OCI-LY1 (cell line): ENCODE data around the gene ABCC9.

Experiments
- EZH2 ChIP-seq: fragments of 200-600 bp; sonication (generic), shearing (Covaris generic); IDR thresholded peaks from 2 replicates; pipeline ENCODE4 v1.8.0; 2017; ENCODE audit warnings: borderline replicate concordance, mixed run types, mild to moderate bottlenecking, antibody characterized with exemption, low read length, moderate library complexity, mixed read lengths
- TF ChIP-seq, protein P1 (sequence below): fragments of 200-600 bp; sonication (generic), shearing (Covaris generic); IDR thresholded peaks from 2 replicates; pipeline ENCODE4 v1.5.1; 2017; ENCODE audit warnings: mild to moderate bottlenecking, antibody characterized with exemption, low read length, moderate library complexity, mixed read lengths

DNA sequence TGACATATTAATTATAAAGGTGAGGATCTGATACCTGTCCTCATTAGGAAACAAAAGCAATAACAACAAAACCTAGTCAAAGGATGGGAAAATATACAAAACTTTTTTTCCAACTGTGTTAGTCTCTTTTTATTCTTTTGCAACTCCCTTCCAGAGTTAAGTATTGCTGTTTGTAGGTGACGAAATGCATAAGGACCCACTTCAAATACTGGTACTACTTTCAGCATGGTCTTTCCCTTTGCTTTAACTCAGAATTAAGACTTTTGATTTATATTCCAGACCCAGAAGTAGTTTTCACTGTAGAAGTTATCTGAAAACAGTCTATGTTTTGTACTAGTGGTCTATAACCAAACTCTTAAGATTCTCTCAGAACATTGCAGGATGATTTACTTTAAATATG, 34.1 kb upstream of the ABCC9 start:
- TF ChIP-seq, protein P1, sequence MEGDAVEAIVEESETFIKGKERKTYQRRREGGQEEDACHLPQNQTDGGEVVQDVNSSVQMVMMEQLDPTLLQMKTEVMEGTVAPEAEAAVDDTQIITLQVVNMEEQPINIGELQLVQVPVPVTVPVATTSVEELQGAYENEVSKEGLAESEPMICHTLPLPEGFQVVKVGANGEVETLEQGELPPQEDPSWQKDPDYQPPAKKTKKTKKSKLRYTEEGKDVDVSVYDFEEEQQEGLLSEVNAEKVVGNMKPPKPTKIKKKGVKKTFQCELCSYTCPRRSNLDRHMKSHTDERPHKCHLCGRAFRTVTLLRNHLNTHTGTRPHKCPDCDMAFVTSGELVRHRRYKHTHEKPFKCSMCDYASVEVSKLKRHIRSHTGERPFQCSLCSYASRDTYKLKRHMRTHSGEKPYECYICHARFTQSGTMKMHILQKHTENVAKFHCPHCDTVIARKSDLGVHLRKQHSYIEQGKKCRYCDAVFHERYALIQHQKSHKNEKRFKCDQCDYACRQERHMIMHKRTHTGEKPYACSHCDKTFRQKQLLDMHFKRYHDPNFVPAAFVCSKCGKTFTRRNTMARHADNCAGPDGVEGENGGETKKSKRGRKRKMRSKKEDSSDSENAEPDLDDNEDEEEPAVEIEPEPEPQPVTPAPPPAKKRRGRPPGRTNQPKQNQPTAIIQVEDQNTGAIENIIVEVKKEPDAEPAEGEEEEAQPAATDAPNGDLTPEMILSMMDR, result no peak
- TF ChIP-seq EZH2, result no peak
